Naive B cell (primary cell): Measurements from ENCODE around the gene ZNF624. TPM values are rescaled to one million over a fixed set of nuclear protein-coding genes. Genes with fewer than 3 reads are reported as not detected.

Experiments
- ATAC-seq, 2 donors: fragments of 150-1000 bp; cut with Tn5 transposase; 2 replicates each; pipeline ENCODE4 v1.10.0; 2021; ENCODE audit warnings: low read depth in 2 of 2, mild to moderate bottlenecking in 2 of 2, moderate library complexity in 2 of 2
- DNase-seq: peaks from one replicate; pipeline ENCODE4 v3.0.0; 2022
- H3K27ac Mint-ChIP-seq, 6 donors: one replicate each; pipeline ENCODE4 v1.8.0; 2020 to 2022; ENCODE audit warnings: mild to moderate bottlenecking in 6 of 6, mixed read lengths in 6 of 6, moderate library complexity in 5 of 6, inconsistent platforms in 2 of 6
- H3K27me3 Mint-ChIP-seq, 3 donors: one replicate each; pipeline ENCODE4 v1.8.0; 2021 to 2022; ENCODE audit warnings: mixed read lengths in 3 of 3, mild to moderate bottlenecking in 1 of 3
- H3K36me3 Mint-ChIP-seq, 2 donors: one replicate each; pipeline ENCODE4 v1.8.0; 2020 to 2022; ENCODE audit warnings: mixed read lengths in 2 of 2, inconsistent platforms in 1 of 2, mild to moderate bottlenecking in 1 of 2
- H3K4me1 Mint-ChIP-seq, 3 donors: one replicate each; pipeline ENCODE4 v1.8.0; 2020 to 2022; ENCODE audit warnings: mixed read lengths in 3 of 3, inconsistent platforms in 1 of 3, mild to moderate bottlenecking in 1 of 3, moderate library complexity in 1 of 3
- H3K4me3 Mint-ChIP-seq, 8 donors: one replicate each; pipeline ENCODE4 v1.8.0; 2020 to 2022; ENCODE audit warnings: mild to moderate bottlenecking in 8 of 8, mixed read lengths in 8 of 8, moderate library complexity in 8 of 8, inconsistent platforms in 2 of 8
- H3K9me3 Mint-ChIP-seq, 7 donors: one replicate each; pipeline ENCODE4 v1.8.0; 2020 to 2022; ENCODE audit warnings: mixed read lengths in 7 of 7, mild to moderate bottlenecking in 5 of 7, inconsistent platforms in 2 of 7, moderate library complexity in 1 of 7
- polyA plus RNA-seq, 6 donors: library from polyadenylated mRNA; unstranded; fragments of 300-500 nt; fragmentation: Illumina TruSeq; gene quantifications; one replicate each; pipeline ENCODE4 v1.2.3, GENCODE V29; 2021; ENCODE audit warnings: low read depth in 6 of 6

Gene ZNF624
- polyA plus RNA-seq, 6 donors from 2014 or later, result 5.5 to 13.3 (median 6.7) TPM

DNA sequence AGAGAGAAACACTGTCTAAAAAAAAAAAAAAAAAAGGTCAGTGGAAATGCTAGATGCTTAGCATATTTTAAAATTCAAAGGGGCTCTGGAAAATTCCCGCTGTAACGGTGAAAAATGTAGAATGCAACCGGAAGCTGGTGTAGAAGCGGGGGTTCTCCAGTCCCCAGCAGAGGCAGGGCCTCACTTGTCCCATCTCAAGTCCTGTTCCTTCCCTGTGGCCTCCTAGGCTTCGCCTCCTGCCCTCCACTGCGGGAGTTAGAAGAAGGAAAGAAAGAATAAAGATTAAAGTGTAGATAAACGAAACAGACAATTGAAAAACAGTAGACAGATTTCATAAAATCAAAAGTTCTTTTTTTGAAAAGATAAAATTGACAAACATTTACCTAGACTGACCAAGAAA, 69.9 kb downstream of the ZNF624 start:
- Mint-ChIP-seq H3K27ac (peak overlapping the region in 2 of 6 donors; percentile 33 to 76), H3K4me1 (peaks cover 8 to 17% (median 12%) of the 10 kb centered on the region in 3 donors), H3K36me3 (no peaks in the 10 kb centered on the region), H3K9me3 (peaks cover 0 to 9% (median 0%) of the 10 kb centered on the region in 7 donors), H3K4me3 (peak overlapping the region in 7 of 8 donors; percentile 47 to 80 (median 61)), H3K27me3 (peaks cover 60 to 82% (median 73%) of the 10 kb centered on the region in 3 donors)
- ATAC-seq (no peak), DNase-seq (no peak)

GRCh38 chr17:16573466-16573865, 80.2 kb downstream of the ZNF624 start:
- DNase-seq, result no peak
- H3K36me3 Mint-ChIP-seq, result no peaks in the 10 kb centered on the region
- H3K27me3 Mint-ChIP-seq, result peaks cover 26 to 44% (median 35%) of the 10 kb centered on the region in 3 donors
- H3K27ac Mint-ChIP-seq, result no peak overlapping the region
- H3K4me1 Mint-ChIP-seq, result peaks cover 11 to 16% (median 13%) of the 10 kb centered on the region in 3 donors
- H3K9me3 Mint-ChIP-seq, result no peaks in the 10 kb centered on the region
- no peak overlapping the region for H3K4me3 Mint-ChIP-seq
- no peak for ATAC-seq

Other genes with a start within 250 kb of the ZNF624 start
- 10 to 100 TPM; 36.2 to 59.9 (median 44.0) TPM for gene TRPV2, start 238.3 kb downstream of the ZNF624 start, polyA plus RNA-seq
- 1 to 10 TPM in 3 of 6 donors, under 1 TPM in 3; 0.21 to 1.9 (median 1.1) TPM for gene LRRC75A, start 161.7 kb downstream of the ZNF624 start, polyA plus RNA-seq
- gene ZNF287, start 84.6 kb downstream of the ZNF624 start, polyA plus RNA-seq, result 10 to 100 TPM in 2 of 6 donors, 1 to 10 TPM in 4; 6.7 to 15.3 (median 9.2) TPM
- under 1 TPM in 2 of 6 donors, not detected in 4; 0.04 to 0.13 TPM for gene CCDC144A, start 36.4 kb upstream of the ZNF624 start, polyA plus RNA-seq